ENCODE measurements around the gene SGO2. TPM values are rescaled to one million over a fixed set of nuclear protein-coding genes. Genes with fewer than 3 reads are reported as not detected.

SGO2 gene
- total and polyA plus RNA-seq, 9 of the 15 experiments (the other 6 are each of a cell fraction or from before 2014, with no cell fraction given) = 14.5 to 25.9 (median 16.6) TPM

DNA sequence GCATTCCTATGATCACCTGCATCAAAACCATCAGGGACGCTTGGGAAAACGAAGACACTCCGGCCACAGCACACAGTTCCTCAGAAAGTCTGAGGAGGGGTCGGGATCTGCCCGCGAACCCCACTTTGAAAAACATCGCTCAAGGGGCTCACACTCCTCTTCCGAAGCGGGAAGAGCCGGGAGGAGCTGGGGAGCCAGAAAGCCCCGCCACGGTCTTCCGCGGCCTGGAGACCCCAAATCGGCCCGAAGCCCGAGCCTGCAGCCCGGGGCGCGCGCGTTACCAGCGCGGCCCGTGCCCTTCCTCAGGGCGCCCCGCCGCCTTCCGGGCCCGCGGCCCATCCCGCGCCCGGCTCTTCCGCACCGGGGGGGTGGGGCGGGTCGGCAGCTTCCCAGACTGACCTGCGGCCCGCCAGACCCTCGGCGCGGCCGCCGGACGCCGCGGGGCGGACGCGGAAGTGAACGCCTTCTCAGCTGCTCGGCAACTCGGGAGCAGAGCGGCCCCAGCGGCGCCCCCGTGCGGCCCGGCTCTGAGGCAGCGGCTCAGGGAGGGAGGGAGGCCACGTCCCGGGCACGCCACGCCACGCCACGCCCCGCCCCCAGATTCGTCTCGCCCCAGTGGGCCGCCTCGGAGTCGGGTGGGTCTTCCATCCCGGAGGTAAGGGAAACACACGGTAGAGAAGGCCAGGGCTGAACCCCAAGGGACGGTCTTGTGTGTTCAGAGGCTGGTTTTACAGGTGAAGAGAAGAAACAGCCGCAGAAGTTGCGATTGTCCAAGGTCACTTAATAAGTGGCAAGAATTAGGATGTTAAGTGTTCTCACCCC lies 16.2 kb upstream of the SGO2 start, which contains the start of gene KCTD18 (continued):
- TF ChIP-seq ZBTB11 (CRISPR knock-in tag; IDR thresholded peaks at IDR 0.05) (peak in 2 of 3 experiments; percentile 50 to 85; a peak in 3 of 6 replicates), KLF10 (CRISPR knock-in tag; IDR thresholded peaks at IDR 0.05) (no peak), ZFP30 (CRISPR knock-in tag; IDR thresholded peaks at IDR 0.05; ENCODE audit: borderline replicate concordance) (no peak), PHF8 (IDR thresholded peaks at IDR 0.05; ENCODE audit: borderline replicate concordance, low read length) (peak; percentile 92), ZEB2 (IDR thresholded peaks at IDR 0.05) (0 out of 2 replicates have a peak, but pooled peaks have one; percentile 17), PRDM10 (IDR thresholded peaks at IDR 0.05; ENCODE audit: partially characterized antibody) (no peak), HCFC1 (IDR thresholded peaks at IDR 0.05; ENCODE audit: low read depth, low read length) (peak; percentile 65)
- TF ChIP-seq, protein P1, sequence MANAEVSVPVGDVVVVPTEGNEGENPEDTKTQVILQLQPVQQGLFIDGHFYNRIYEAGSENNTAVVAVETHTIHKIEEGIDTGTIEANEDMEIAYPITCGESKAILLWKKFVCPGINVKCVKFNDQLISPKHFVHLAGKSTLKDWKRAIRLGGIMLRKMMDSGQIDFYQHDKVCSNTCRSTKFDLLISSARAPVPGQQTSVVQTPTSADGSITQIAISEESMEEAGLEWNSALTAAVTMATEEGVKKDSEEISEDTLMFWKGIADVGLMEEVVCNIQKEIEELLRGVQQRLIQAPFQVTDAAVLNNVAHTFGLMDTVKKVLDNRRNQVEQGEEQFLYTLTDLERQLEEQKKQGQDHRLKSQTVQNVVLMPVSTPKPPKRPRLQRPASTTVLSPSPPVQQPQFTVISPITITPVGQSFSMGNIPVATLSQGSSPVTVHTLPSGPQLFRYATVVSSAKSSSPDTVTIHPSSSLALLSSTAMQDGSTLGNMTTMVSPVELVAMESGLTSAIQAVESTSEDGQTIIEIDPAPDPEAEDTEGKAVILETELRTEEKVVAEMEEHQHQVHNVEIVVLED (CRISPR knock-in tag; IDR thresholded peaks at IDR 0.05) = peak; percentile 95
- TF ChIP-seq, protein P2, sequence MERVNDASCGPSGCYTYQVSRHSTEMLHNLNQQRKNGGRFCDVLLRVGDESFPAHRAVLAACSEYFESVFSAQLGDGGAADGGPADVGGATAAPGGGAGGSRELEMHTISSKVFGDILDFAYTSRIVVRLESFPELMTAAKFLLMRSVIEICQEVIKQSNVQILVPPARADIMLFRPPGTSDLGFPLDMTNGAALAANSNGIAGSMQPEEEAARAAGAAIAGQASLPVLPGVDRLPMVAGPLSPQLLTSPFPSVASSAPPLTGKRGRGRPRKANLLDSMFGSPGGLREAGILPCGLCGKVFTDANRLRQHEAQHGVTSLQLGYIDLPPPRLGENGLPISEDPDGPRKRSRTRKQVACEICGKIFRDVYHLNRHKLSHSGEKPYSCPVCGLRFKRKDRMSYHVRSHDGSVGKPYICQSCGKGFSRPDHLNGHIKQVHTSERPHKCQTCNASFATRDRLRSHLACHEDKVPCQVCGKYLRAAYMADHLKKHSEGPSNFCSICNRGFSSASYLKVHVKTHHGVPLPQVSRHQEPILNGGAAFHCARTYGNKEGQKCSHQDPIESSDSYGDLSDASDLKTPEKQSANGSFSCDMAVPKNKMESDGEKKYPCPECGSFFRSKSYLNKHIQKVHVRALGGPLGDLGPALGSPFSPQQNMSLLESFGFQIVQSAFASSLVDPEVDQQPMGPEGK (CRISPR knock-in tag; IDR thresholded peaks at IDR 0.05; ENCODE audit: borderline replicate concordance) = no peak

All from K562 (cell line).